Activated CD8-positive, alpha-beta memory T cell treated with anti-CD3 and anti-CD28 coated beads for 48 hours (primary cell): ENCODE data around the gene SPATA33.

ENCODE experiments used
- DNase-seq, 3 experiments: peaks; one replicate each; pipeline ENCODE4 v3.0.0-alpha.2; 2020; ENCODE audit warnings: low read depth in 2 of 3, low spot score in 2 of 3

The SPATA33 gene

DNA sequence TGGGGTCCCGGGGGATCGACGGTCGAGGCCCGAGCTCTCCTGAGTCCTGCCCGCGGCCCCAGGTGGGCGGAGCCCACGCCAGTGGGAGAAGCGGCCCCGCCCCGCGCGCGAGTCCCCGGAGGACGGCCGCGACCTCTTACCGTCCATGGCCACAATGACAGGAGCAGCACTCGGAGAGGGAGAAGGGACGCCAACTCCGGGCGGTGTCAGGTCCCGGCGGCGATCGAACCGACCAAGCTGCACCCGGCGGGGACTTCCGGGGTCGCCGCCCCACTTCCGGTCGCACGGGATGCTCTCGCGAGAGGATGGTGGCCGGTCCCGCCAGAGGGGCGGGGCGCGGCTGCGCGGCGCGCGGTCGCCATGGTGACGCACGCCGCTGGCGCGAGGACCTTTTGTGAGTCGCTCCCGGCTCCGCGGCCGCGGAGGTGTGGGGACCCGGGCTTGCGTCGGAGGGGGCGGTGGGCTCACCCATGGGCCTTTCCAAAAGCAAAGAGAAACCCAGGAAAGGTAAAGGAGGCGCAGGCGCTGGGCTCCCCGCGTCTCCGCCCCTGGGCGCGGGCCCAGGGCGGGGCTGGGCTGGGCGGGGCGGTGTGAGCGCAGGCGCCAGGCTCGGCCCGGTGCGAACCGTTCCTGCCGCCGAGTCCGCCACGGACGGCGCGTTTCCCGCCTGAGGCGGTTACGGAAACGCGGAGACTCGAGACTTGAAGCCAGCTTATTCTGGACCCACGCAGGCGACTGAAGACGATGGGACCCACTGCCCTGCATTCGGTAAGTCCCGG lies at the start of gene SPATA33, which contains the start of gene CHMP1A:
SPATA33 (plus strand) TSS at position 395 of the 779 bp plus-strand sequence; CDS start at position 471, 76 bp downstream.
CHMP1A (minus strand) TSS at position 267 of the 779 bp plus-strand sequence; CDS start at position 147, 120 bp downstream.
- DNase-seq, result peak; percentile 85 to 93 (median 88)

DNA sequence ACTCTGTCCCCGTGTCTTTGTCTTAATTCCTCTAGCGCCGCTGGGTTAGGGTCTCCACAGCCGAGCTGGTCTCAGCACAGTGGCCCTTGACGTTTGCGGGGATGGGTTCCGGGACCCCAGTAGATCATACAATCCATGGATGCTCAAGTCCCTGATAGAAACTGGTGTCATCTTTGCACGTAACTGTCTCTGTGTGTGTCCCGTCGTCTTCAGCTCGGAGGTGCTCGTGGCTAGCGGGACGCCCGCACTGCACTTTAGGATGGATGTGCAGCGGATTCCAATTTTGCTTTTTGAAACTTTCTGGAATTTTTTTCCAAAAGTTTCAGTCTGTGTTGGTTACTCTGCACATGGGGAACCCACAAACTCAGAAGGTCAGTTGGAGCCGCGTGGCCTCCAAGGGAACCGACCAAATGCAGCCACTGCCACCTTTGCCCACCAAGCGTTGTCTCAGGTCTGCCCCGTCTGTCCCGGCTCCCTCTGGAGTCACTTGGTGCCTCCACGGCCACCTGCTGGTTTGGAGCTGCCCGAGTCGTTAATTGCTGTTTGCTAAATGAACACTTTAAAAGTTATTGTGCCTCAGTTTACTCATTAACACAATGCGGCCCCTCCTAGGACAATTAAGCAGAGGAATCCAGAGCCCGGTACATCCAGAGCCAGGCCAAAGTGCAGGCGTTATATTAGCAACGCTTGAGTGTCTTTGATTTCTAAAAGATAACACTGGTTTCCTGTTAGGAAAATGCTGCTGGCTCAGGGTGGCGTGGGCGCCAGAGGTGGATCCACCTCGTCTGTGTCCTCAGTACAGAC lies 49.5 kb upstream of the SPATA33 start:
- no peak for DNase-seq

DNA sequence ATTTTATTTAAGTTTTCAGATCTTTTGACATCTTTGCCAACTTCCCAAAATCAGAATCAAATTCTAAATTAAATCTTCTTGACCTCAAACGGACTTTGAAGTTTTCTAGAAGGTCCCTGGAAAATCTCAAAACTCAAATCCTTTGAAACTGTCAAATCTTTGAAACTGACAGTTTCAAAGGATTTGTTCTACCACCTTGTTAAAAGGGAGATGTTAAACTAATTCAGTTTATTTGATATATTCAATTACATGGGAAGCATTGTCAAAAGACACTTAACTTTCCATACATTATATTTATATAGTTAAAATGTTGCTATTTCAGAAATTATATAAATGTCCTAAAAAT lies 47.6 kb upstream of the SPATA33 start:
- no peak for DNase-seq

DNA sequence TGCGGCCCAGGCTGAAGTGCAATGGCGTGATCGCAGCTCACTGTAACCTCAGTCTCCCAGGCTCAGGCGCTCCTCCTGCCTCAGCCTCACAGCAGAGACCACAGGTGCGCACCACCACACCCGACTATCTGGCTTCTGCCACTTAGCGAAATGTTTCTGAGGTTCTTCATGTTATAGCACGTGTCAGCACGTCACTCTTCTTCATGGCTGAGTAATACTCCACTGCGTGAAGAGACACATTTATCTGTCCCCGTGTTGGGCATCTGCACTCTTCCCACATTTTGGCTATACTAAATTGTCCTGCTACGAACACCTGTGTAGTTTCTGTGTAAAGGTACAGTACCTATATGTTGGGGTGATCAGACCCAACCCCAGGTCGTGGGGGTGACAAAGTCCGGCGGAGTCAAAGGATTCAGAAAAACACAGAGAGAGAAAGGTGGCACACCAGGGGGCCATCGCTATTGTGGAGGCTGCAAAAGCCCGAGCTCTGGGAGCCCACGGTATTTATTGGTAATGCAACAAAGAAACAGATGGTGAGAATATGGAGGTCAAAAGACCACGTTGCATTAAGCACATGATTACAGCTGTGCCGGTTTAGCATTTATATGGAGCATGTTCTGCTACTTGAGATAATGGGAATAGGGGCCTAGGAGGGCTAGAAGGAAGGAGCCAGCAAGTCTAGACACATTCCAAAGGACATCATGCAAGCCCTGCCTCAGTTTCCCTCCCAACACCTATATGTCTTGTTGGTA lies 45.0 kb upstream of the SPATA33 start:
- DNase-seq, result no peak

DNA sequence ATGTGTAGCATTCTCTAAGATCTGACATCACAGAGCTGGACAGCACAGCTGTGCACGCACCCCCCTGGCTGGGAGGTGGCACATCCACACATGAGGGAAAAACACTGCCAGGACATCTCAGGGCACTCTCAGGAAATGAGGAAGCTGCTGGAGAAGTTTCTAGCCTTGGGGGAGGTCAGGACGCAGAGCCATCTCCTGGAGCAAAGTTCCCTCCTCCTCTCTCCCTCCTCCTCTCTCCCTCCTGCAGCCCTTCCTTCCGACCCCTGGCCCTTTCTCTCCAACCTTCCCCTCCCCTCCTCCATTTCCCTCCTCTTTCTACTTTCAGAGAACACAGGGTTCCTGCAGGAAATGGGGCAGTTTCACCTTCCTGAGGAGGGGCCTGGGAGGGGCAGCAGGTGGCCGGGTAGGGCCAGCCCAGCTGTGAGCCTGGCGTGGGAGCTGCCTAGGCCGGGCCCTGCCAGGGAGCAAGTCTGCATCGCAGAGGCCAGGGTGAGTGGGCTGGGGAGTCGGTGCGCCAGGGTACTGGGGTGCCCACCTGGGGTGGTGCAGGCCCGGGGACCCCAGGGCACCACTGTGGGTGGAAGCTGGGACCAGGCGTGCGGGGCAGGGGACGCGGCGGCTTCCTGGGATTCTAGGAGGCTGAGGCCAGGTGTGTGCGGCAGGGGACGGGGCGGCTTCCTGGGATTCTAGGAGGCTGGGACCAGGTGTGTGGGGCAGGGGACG lies 44.2 kb upstream of the SPATA33 start, which contains the start of gene DPEP1:
DPEP1 (plus strand) TSS at position 412 of the 723 bp plus-strand sequence. CDS start 16,769 bp downstream, outside the sequence.
- no peak for DNase-seq

DNA sequence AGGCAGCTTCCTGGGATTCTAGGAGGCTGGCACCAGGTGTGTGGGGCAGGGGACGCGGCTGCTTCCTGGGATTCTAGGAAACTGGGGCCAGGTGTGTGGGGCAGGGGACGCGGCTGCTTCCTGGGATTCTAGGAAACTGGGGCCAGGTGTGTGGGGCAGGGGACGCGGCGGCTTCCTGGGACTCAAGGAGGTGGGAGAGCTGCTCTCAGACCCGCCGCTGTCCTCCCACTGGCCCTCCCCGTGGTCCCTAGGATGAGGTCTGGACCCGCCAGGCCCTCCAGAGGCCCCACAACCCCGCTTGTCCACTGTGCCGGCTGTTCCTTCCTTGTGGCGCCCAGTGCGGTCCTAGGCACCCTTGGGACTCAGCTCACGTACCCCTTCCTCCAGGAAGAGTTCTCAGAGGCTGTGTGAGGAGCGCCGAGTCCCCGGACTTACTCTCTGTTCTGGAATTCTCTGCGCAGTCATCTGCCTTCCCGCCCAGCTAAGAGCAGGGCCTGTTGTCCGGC lies 43.6 kb upstream of the SPATA33 start:
- no peak for DNase-seq

DNA sequence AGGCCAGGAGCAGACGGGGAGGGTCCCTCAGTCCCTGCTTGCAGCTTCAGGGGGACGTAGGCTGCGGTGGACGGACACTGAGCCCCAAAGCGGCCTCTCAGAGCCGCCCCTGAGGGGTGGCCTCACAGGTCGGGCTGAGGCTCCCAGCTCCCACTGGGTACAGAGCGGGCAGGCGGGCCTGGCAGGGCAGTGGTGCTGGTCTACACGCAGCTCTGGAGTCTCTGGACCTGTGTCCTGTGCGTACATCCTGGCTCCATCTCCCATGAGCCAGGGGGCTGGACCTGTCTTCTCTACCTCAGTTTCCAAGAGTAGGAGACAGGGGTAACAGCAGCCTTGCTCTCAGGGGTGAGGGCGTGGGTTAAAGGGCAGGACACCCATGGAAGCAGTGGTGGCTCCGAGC lies 42.5 kb upstream of the SPATA33 start:
- no peak for DNase-seq

DNA sequence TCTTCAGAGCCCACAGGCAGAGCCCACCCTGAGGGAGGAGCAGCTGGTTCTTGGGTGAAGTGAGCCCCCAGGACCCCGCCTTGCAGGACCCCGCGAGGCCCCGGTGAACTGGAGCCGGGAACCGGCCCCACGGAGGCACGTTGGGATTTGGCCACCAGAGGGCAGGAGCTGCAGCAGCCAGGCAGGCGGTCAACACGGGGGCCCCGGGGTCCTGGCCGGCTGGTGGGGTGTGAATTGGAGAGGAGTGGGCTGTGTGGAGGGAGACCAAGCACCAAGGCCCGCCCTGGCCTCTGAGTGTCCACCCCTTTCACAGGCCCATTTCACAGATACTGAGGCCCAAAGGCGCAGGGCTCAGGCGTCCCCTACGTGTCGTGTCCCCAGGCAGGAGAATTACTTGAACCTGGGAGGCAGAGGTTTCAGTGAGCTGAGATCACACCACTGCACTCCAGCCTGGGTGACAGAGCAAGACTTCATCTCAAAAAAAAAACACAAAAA lies 42.0 kb upstream of the SPATA33 start:
- peak in 1 of 3 experiments; percentile 49 for DNase-seq

DNA sequence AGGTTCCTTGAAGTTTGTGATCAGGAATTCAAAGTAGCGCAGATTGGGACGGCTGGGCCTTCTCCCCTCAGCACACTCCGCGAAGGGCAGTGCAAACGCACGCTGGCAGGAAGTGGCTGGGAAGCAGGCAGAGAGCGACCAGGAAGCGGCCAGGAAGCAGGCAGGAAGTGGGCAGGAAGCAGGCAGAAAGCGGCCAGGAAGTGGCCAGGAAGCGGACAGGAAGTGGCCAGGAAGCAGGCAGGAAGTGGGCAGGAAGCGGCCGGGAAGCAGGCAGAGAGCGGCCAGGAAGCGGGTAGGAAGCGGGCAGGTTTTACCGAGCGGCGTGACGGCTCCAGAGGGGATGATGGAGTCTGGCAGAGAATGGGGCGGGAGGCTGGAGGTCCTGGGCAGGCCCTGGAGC lies 41.0 kb upstream of the SPATA33 start:
- no peak for DNase-seq

DNA sequence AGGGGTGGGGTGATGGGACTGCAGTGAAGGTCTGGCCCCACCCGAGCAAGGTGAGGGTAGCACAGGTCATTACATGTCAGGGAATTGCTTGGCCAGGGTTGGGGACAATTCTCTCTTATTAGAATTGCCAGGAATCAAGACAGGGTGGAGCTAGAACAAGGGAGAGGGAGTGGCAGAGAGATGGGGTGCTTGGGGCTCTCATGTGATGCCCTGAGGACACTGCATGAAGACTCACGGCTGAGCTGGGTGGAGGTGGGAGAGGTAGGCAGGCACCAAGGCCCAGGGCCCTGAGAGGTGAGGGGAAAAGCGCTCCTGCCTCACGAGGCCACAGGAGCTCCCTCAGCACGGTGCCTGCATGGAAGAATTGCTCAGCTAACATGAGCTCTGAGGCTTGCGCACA lies 40.6 kb upstream of the SPATA33 start:
- DNase-seq, result no peak

DNA sequence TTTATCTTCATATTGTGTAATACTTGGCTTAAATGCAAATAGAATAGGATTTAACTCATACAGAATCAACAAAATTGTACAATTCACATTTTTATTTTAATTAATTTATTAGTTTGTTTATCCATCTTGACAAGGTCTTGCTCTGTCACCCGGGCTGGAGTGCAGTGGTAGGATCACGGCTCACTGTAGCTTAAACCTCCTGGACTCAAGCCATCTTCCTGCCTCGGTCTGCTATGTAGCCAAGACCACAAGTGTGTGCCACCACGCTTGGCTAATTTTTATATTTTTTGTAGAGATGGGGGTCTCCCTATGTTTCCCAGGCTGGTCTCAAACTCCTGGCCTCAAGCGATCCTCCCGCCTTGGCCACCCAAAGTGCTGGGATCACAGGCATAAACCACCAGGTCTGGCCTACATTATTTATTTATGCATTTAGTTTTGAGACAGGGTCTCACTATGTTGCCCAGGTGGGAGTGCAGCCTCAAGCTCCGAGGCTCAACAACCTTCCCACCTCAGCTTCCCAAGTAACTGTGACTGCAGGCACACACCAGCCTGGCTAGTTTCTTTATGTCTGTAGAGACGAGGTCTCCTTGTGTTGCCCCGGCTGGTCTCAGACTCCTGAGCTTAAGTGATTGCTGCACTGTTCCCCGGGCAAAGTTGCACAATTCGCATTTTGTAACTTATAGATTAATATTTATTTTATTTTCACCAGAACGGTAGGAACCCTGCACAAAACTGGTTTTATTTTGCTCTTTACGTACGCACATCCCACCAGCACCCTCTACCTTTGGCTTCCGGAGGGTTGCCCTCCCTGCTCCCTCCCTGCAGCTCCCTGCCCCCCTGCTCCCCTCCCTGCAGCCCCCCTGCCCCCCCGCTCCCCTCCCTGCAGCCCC lies 39.3 kb upstream of the SPATA33 start:
- no peak for DNase-seq

DNA sequence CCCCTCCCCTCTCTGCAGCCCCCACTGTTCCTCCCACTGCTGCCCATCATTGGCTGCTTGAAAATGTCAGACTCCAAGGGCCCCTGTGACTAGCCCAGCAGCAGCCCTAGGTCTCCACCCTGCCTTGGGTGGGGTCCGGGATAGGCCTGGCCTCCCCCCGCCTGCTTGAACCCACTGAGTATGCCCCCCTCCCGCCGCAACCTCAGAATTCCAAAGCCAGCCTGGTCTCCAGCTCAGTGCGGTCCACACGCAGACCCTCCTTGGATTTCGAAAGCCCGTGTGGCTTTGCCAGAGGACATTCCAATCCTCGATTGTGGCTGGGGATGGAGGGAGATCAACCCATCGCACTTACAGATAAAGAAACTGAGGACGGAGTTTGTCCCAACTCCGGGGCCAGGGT lies 37.8 kb upstream of the SPATA33 start:
- no peak for DNase-seq

DNA sequence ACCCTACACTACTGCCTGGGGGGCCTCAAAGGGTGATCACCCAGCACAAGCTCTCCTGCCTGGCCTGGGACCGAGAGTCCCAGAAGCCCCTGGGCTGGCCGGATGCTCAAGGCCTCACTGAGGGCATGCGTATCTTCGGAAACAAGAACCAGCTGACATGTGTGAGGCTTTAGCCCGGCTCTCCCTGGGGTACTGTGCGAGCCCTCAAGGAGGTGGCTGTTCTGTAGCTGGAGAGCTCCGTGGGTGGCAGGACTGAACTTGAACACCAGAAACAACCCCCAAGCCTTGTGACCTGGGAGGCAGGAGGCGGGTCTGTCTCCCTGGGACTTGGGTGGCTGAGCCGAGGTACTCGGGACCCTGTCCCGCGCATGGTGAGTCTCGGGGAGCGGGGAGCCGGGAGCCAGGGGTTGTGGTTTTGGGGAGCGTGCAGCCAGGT lies 37.2 kb upstream of the SPATA33 start:
- no peak for DNase-seq

DNA sequence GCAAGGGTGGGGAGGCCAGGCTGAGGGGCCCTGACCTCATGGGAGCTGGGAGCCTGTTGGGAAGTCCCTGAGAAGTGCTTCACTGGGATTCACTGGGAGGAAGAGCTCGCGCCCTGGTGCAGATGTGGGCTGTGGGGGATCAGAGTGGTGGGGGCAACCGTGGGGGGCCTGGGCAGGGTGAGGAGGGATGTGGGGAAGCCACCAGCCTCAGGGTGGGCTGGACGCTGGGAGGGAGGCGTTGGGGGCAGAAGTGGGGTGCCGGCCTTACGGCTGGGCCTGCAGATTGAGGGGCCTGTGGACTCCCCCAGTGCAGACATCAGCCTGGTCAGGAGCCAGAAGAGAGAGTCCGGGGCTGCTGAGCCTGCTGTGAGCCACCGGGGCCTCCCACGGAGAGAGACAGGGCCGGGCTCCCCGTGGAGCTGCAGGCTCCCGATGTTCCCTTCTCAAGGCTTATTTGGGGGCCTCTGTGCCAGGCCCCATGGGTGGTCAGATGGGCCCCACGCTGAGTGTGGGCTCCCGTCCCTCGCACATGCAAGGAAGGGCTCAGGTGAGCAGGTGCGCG lies 36.4 kb upstream of the SPATA33 start:
- no peak for DNase-seq

DNA sequence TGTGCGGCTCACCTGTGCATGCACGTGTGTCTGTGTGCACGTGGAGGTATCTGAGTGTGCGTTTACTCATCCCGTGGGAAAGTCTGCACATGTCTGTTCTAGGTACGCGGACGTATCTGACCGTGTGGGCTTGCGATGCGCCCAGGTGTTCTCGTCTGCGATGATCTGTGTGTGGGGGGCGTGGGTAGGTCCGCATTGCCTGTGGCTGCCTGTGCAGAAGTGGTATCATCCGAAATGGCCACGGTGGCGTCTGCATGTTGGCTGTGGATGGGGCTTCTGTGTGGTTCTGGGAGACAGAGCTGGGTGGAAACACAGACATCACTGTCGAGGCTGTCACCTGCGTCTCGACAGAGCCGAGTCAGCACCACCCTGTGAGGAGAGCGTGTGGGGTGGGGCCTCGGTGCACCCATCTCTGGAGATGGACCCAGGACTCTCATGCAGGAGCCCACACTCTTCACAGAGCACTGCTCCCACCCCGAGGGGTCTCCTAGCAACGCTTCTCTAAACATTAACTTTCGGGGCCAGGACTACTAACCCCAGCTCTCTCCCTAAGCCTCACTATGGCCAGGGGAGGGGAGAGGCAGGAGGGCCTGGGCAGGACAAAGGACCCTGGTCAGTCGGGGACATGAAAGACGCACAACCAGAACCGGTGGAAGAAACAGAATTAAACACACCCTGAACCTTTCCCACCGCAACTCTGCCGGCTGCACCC lies 35.8 kb upstream of the SPATA33 start:
- no peak for DNase-seq

DNA sequence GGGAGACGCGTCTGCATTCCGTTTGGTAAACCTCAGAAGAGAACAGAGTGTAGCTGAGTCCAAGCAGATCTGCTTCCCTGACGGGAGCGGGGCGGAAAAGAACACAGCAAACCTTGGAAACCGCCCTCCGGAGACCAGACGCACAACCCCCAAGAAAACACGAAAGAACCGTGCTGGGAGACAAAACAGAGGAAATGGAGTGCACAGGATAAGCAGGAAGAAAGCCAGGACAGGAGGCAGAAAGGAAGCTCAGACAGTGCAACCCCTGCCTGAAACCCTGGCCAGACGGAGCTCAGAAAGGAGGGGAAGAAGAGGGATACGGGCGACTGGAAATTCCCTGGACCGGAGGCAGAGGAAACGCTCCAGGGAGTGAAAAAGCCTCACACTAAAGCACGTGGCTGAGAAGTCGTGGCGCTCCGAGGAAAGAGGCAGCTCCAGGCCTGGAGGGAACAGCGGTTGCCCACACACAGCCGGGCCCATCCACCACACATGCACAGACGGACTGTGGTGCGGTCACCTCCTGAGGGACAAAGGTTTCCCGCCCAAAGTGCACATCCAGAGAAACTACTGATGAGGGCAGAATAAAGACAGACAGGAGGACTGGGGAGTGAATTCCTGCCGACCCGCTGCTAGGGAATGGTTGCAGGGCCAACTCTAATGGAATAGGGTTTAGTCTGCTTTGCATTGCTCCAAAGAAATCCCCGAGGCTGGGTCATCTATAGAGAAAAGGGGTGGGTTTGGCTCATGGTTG lies 34.0 kb upstream of the SPATA33 start:
- no peak for DNase-seq
